Colonic mucosa (tissue), 4 donors: Measurements from ENCODE around the gene ATP5PF. TPM values are rescaled to one million over a fixed set of nuclear protein-coding genes. Genes with fewer than 3 reads are reported as not detected.

Experiments used
- DNase-seq: peaks from one replicate; pipeline ENCODE4 v3.0.0-alpha.2; 2020
- H3K27ac ChIP-seq: fragments of 200-600 bp; one replicate; pipeline ENCODE4 v1.8.0; 2021
- H3K27me3 ChIP-seq: fragments of 200-600 bp; one replicate; pipeline ENCODE4 v1.8.0; 2021
- H3K36me3 ChIP-seq: fragments of 200-600 bp; one replicate; pipeline ENCODE4 v1.8.0; 2021
- H3K4me1 ChIP-seq: fragments of 200-600 bp; one replicate; pipeline ENCODE4 v1.8.0; 2021; ENCODE audit warnings: mild to moderate bottlenecking
- H3K4me3 ChIP-seq: fragments of 200-600 bp; one replicate; pipeline ENCODE4 v1.8.0; 2021
- H3K9ac ChIP-seq, 2 donors: one replicate each; pipeline ENCODE4 v1.7.0; 2013; ENCODE audit warnings: control low read depth in 2 of 2, low read depth in 2 of 2, low read length in 2 of 2
- H3K9me3 ChIP-seq: fragments of 200-600 bp; one replicate; pipeline ENCODE4 v1.8.0; 2021
- intact Hi-C: fragments of 100-400 bp; cut with DNase I; formaldehyde crosslinking; loops from one replicate; pipeline ENCODE4 v1.14.1; 2022
- total RNA-seq, 2 donors: library from RNA; stranded (reverse); fragmentation: NEBNext Ultra II Directional in 1 of 2; extraction: Animal tissue kit (Norgen Biotek cat#: 25700) in 1 of 2; gene quantifications; one replicate each; pipeline ENCODE4 v1.2.1, GENCODE V29; 2021
- TF ChIP-seq, protein P1 (sequence below): fragments of 200-600 bp; IDR thresholded peaks from one replicate; pipeline ENCODE4 v1.8.0; 2022; ENCODE audit warnings: antibody characterized with exemption, mild to moderate bottlenecking
- donor health status: healthy.
- donor health status: DM: no; HTN: no; CAD: no.
- donor health status: DM: no; HTN: no; CAD: no.

Gene ATP5PF
- total RNA-seq, 2 donors from 2014 or later, result 186 to 242 TPM

DNA sequence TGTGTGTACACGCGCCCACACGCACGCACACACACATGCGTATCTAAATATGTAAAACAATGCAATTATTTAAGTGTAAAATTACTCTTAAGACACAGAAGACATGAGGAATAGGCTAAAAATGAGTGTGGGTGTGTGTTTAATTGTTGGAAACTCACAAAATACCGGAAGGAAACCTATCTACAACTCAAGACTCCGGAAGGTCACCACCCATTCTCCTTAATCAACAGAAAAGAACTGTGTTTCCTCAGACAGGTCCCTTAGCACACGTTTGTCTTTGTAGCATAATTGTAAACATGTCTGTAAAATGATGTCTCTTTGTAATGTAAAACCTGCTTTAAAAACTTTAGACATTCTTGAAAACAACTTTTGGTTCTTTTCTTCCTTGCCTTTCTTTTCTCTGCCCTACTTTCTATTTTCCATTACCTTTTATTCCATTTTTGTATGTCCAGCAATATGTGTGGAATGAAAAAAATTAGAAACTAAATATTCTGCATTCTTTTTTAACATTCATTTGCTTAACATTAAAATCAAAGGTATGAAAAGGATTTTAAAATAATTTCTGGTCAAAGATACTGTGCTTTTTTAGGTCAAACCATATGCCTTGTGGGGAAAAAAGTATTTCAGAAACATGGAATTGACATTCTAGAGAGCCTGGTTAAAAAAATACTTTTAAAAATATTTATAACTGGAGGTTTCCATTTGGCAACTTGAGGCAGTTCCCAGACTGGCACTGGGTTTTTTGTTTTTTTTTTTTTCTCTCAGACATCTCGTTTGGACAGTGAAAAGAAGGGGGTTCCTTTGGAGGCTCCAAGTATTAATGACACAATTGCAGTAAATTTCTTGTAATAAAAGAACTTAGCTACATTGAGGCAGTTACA, 46.2 kb downstream of the ATP5PF start:
- no peaks in the 10 kb centered on the region for H3K27me3 ChIP-seq
- H3K36me3 ChIP-seq, result no peaks in the 10 kb centered on the region
- DNase-seq, result no peak
- no peak overlapping the region for H3K9ac ChIP-seq
- intact Hi-C loops, result no loop called here
- no peak overlapping the region for H3K27ac ChIP-seq
- no peaks in the 10 kb centered on the region for H3K4me1 ChIP-seq
- H3K4me3 ChIP-seq, result no peak overlapping the region
- TF ChIP-seq, protein P1, sequence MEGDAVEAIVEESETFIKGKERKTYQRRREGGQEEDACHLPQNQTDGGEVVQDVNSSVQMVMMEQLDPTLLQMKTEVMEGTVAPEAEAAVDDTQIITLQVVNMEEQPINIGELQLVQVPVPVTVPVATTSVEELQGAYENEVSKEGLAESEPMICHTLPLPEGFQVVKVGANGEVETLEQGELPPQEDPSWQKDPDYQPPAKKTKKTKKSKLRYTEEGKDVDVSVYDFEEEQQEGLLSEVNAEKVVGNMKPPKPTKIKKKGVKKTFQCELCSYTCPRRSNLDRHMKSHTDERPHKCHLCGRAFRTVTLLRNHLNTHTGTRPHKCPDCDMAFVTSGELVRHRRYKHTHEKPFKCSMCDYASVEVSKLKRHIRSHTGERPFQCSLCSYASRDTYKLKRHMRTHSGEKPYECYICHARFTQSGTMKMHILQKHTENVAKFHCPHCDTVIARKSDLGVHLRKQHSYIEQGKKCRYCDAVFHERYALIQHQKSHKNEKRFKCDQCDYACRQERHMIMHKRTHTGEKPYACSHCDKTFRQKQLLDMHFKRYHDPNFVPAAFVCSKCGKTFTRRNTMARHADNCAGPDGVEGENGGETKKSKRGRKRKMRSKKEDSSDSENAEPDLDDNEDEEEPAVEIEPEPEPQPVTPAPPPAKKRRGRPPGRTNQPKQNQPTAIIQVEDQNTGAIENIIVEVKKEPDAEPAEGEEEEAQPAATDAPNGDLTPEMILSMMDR, result no peak
- no peaks in the 10 kb centered on the region for H3K9me3 ChIP-seq

GRCh38 chr21:25687787-25688186, 46.9 kb downstream of the ATP5PF start:
- intact Hi-C loops, result no loop called here
- no peak overlapping the region for H3K27ac ChIP-seq

GRCh38 chr21:25682382-25682781, 52.3 kb downstream of the ATP5PF start:
- Histone ChIP-seq H3K27me3 (no peaks in the 10 kb centered on the region), H3K36me3 (no peaks in the 10 kb centered on the region), H3K4me1 (no peaks in the 10 kb centered on the region), H3K4me3 (no peak overlapping the region), H3K27ac (no peak overlapping the region), H3K9me3 (no peaks in the 10 kb centered on the region), H3K9ac (no peak overlapping the region)
- DNase-seq, result no peak
- intact Hi-C loops, result no loop called here
- TF ChIP-seq, protein P1, result no peak

More at GRCh38 chr21:25687787-25688186, 46.9 kb downstream of the ATP5PF start:
- H3K9me3 ChIP-seq, result no peaks in the 10 kb centered on the region
- no peak overlapping the region for H3K9ac ChIP-seq
- no peaks in the 10 kb centered on the region for H3K4me1 ChIP-seq
- TF ChIP-seq, protein P1, result no peak
- H3K27me3 ChIP-seq, result no peaks in the 10 kb centered on the region
- no peaks in the 10 kb centered on the region for H3K36me3 ChIP-seq
- DNase-seq, result no peak
- H3K4me3 ChIP-seq, result no peak overlapping the region

DNA sequence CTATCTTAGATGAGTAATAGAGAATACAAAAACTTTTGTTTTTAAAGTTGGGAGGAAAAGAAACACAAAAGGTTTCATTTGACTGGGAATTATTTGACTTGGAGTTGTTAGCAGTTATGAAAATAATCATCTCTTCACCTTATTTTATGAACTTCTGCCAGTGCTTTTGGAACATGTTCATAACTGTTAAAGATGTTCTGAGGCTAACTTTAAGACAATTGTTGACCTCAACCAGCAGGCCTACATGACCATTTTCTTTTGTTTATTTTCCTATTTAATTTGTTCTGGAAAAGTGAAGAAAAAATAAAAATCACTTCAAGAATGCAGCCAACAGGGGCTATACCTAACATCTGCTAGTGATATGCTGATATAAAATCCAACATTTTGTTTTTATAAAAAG, 58.3 kb downstream of the ATP5PF start:
- Histone ChIP-seq H3K9me3 (no peaks in the 10 kb centered on the region), H3K4me3 (no peak overlapping the region), H3K9ac (no peak overlapping the region), H3K4me1 (no peaks in the 10 kb centered on the region), H3K36me3 (no peaks in the 10 kb centered on the region), H3K27me3 (no peaks in the 10 kb centered on the region), H3K27ac (no peak overlapping the region)
- intact Hi-C loops, result no loop called here
- DNase-seq, result no peak
- TF ChIP-seq, protein P1, result no peak

Other genes starting within 250 kb of the ATP5PF start
- gene MRPL39, start 127.4 kb downstream of the ATP5PF start, total RNA-seq, result 10 to 100 TPM; 44.0 to 50.2 TPM
- 1 to 10 TPM; 3.7 to 9.5 TPM for gene JAM2, start 95.6 kb downstream of the ATP5PF start, total RNA-seq
- gene GABPA, start 68 bp upstream of the ATP5PF start, total RNA-seq, result 10 to 100 TPM; 23.8 to 24.9 TPM